Peyer's patch (tissue), 4 donors: ENCODE measurements around the gene TMEM170A.

Experiments
- POLR2A ChIP-seq, 2 donors: fragments of 450-650 bp; IDR thresholded peaks; one replicate each; pipeline ENCODE4 v1.5.1; 2017; ENCODE audit warnings: antibody characterized with exemption in 2 of 2, mild to moderate bottlenecking in 2 of 2, moderate library complexity in 2 of 2
- TF ChIP-seq, protein P1 (sequence below), 6 experiments: fragments of 450-650 bp in 4 of 6; fragments of 200-600 bp in 2 of 6; sonication (generic) in 1 of 6; IDR thresholded peaks; one replicate each; pipeline ENCODE4 v1.5.1; 2017 to 2019; ENCODE audit warnings: antibody characterized with exemption in 6 of 6, mild to moderate bottlenecking in 3 of 6, moderate library complexity in 1 of 6

DNA sequence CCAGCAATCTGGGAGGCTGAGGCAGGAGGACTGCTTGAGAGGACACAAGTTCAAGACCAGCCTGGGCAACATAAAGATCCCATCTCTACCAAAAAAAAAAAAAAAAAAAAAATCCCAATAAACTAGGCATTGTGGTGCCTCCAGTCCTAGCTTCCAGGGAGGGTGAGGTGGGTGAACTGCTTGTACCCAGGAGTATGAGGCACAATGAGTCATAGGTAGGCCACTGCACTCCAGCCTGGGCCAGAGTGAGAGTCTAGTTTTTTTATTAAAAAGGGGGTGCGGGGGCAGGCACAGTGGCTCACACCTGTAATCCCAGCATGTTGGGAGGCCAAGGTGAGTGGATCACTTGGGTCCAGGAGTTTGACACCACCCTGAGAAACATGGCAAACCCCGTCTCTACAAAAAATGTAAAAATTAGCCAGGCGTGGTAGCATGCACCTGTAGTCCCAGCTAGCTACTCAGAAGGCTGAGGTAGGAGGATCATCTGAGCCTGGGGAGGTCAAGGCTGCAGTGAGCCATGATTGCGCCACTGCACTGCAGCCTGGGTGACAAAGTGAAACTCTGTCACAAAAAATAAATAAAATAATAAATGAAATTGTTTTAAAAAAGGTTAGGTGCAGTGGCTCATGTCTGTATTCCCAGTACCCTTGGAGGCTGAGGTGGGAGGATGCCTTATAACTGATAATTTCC is 38.6 kb upstream of the TMEM170A start:
- TF ChIP-seq, protein P1, sequence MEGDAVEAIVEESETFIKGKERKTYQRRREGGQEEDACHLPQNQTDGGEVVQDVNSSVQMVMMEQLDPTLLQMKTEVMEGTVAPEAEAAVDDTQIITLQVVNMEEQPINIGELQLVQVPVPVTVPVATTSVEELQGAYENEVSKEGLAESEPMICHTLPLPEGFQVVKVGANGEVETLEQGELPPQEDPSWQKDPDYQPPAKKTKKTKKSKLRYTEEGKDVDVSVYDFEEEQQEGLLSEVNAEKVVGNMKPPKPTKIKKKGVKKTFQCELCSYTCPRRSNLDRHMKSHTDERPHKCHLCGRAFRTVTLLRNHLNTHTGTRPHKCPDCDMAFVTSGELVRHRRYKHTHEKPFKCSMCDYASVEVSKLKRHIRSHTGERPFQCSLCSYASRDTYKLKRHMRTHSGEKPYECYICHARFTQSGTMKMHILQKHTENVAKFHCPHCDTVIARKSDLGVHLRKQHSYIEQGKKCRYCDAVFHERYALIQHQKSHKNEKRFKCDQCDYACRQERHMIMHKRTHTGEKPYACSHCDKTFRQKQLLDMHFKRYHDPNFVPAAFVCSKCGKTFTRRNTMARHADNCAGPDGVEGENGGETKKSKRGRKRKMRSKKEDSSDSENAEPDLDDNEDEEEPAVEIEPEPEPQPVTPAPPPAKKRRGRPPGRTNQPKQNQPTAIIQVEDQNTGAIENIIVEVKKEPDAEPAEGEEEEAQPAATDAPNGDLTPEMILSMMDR (IDR thresholded peaks at IDR 0.05): no peak
- no peak for TF ChIP-seq POLR2A (IDR thresholded peaks at IDR 0.05)
